Stimulated activated CD4-positive, alpha-beta T cell treated with anti-CD3 and anti-CD28 coated beads, Interleukin-15, amount 100 ng/mL, for 24 hours (primary cell): Measurements from ENCODE around the gene TKT.
A peak's percentile ranks its signal among the peaks of the same experiment; 100 is the strongest.

Experiments used
- DNase-seq: peaks from one replicate; pipeline ENCODE4 v3.0.0-alpha.2; 2020

The TKT gene

GRCh38 chr3:53224026-53224425, 31.8 kb downstream of the TKT start:
- no peak for DNase-seq

GRCh38 chr3:53223541-53223966, 32.3 kb downstream of the TKT start:
- DNase-seq = no peak

GRCh38 chr3:53223025-53223424, 32.8 kb downstream of the TKT start:
- DNase-seq = no peak

GRCh38 chr3:53222183-53222901, 33.5 kb downstream of the TKT start:
- DNase-seq = no peak

GRCh38 chr3:53221827-53222182, 34.0 kb downstream of the TKT start:
- no peak for DNase-seq

- DNase-seq = no peak
These were observed 34.5 kb downstream of the TKT start for GRCh38 chr3:53221345-53221744.

GRCh38 chr3:53219895-53220483, 35.8 kb downstream of the TKT start:
- peak; percentile 87 for DNase-seq

GRCh38 chr3:53218131-53218530, 37.7 kb downstream of the TKT start:
- no peak for DNase-seq

- DNase-seq = no peak
These were observed 38.6 kb downstream of the TKT start for GRCh38 chr3:53217175-53217574.

GRCh38 chr3:53216723-53217122, 39.1 kb downstream of the TKT start:
- no peak for DNase-seq

- DNase-seq = no peak
These were observed 40.0 kb downstream of the TKT start for GRCh38 chr3:53215816-53216215.

- DNase-seq = no peak
These were observed 42.5 kb downstream of the TKT start for GRCh38 chr3:53213276-53213675.

GRCh38 chr3:53211706-53212702, 43.8 kb downstream of the TKT start:
- DNase-seq = no peak

- no peak for DNase-seq
These were observed 53.3 kb downstream of the TKT start for GRCh38 chr3:53202331-53203015.

GRCh38 chr3:53200501-53201498, 55.0 kb downstream of the TKT start:
- DNase-seq = no peak

GRCh38 chr3:53199834-53200233, 56.0 kb downstream of the TKT start:
- no peak for DNase-seq

GRCh38 chr3:53198996-53199395, 56.8 kb downstream of the TKT start:
- no peak for DNase-seq

GRCh38 chr3:53198256-53198977, 57.4 kb downstream of the TKT start:
- DNase-seq = no peak

GRCh38 chr3:53196575-53197407, 59.0 kb downstream of the TKT start:
- DNase-seq = peak; percentile 67
